ENCODE data around the gene GTF2F1. TPM values are rescaled to one million over a fixed set of nuclear protein-coding genes. Genes with fewer than 3 reads are reported as not detected.
A peak's percentile ranks its signal among the peaks of the same experiment; 100 is the strongest.

Gene GTF2F1
- total and polyA plus RNA-seq, 4 donors: 7.4 to 24.4 (median 16.8) TPM

DNA sequence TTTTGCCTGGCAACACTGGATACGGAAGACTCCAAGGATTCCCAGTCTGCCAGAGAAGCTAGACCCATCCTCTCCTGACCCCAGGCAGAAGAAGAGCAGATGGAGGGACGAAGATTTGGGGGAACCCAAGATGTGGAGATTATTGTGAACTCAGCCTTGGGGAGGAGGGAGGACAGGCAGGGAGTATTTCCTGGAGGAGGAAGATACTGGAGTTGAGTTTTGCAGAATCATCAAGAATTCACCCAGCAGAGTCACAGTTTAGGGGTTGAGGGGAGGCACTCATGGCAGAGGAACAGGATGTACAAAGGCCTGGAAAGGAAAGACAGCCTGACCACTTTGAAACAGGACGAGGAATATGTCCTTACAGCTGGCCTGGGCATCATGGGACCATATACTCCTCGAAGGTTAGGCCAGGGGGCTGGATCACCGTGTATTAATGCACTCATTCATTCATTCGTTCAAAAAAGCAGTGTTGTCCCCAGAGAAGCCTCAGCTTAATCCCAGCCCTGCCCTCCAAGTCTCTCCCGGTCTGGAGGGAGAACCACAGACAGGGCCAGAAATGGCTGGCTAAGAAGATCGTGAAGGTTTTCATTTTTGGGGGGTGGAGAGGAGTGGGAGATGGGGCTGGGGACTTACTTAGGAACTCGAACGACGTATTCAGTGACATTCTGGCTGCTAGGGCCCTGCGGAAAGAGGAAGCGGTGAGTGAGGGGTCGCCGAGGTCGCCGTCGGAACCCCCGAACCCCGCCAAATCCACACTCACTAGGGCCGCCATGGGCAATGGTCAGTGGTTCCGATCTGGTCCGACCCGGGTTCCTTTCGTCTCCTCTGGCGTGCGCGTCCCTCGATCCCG lies 517 bp downstream of the GTF2F1 start:
- H3K27ac ChIP-seq (ENCODE audit: low read depth in 1 of 2, low read length in 2 of 2): peak overlapping the region; percentile 86 to 87
- 7% methylated on average over 30 of the region's 30 CpGs for WGBS
- DNase-seq (ENCODE audit: low spot score): no peak

More for the DNA sequence above, 517 bp downstream of the GTF2F1 start:
- H3K9ac ChIP-seq (ENCODE audit: low read depth in 1 of 2, low read length in 2 of 2): peak overlapping the region; percentile 83 to 94
- no peaks in the 10 kb centered on the region for H3K27me3 ChIP-seq (ENCODE audit: control insufficient read depth in 4 of 4, insufficient read depth in 4 of 4, low read length in 3 of 4)
- no peak for TF ChIP-seq HNF4G (IDR thresholded peaks at IDR 0.05)
- no peak for TF ChIP-seq YY1 (IDR thresholded peaks at IDR 0.05)
- TF ChIP-seq, protein P1, sequence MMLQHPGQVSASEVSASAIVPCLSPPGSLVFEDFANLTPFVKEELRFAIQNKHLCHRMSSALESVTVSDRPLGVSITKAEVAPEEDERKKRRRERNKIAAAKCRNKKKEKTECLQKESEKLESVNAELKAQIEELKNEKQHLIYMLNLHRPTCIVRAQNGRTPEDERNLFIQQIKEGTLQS (IDR thresholded peaks at IDR 0.05): no peak
- TF ChIP-seq HNF4A (conservative IDR thresholded peaks at IDR 0.05): no peak
- TF ChIP-seq FOXA2 (IDR thresholded peaks at IDR 0.05): no peak
- TF ChIP-seq TAF1 (conservative IDR thresholded peaks at IDR 0.05): no peak
- TF ChIP-seq GABPA (IDR thresholded peaks at IDR 0.05 in 1 of 2, conservative IDR thresholded peaks at IDR 0.05 in 1 of 2): no peak
- TF ChIP-seq JUND (IDR thresholded peaks at IDR 0.05): no peak
- no peak for TF ChIP-seq RXRA (IDR thresholded peaks at IDR 0.05)
- no peak for TF ChIP-seq RAD21 (IDR thresholded peaks at IDR 0.05)
- TF ChIP-seq, protein P2, sequence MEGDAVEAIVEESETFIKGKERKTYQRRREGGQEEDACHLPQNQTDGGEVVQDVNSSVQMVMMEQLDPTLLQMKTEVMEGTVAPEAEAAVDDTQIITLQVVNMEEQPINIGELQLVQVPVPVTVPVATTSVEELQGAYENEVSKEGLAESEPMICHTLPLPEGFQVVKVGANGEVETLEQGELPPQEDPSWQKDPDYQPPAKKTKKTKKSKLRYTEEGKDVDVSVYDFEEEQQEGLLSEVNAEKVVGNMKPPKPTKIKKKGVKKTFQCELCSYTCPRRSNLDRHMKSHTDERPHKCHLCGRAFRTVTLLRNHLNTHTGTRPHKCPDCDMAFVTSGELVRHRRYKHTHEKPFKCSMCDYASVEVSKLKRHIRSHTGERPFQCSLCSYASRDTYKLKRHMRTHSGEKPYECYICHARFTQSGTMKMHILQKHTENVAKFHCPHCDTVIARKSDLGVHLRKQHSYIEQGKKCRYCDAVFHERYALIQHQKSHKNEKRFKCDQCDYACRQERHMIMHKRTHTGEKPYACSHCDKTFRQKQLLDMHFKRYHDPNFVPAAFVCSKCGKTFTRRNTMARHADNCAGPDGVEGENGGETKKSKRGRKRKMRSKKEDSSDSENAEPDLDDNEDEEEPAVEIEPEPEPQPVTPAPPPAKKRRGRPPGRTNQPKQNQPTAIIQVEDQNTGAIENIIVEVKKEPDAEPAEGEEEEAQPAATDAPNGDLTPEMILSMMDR (IDR thresholded peaks at IDR 0.05; ENCODE audit: low read depth, low read length, missing input control): no peak
- TF ChIP-seq EGR1 (IDR thresholded peaks at IDR 0.05; ENCODE audit: low read depth in 2 of 2): no peak
- TF ChIP-seq SP1 (IDR thresholded peaks at IDR 0.05): no peak
- no peak for TF ChIP-seq FOXA1 (IDR thresholded peaks at IDR 0.05)
- TF ChIP-seq, protein P3, sequence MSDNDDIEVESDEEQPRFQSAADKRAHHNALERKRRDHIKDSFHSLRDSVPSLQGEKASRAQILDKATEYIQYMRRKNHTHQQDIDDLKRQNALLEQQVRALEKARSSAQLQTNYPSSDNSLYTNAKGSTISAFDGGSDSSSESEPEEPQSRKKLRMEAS (IDR thresholded peaks at IDR 0.05): no peak
- TF ChIP-seq, protein P4, sequence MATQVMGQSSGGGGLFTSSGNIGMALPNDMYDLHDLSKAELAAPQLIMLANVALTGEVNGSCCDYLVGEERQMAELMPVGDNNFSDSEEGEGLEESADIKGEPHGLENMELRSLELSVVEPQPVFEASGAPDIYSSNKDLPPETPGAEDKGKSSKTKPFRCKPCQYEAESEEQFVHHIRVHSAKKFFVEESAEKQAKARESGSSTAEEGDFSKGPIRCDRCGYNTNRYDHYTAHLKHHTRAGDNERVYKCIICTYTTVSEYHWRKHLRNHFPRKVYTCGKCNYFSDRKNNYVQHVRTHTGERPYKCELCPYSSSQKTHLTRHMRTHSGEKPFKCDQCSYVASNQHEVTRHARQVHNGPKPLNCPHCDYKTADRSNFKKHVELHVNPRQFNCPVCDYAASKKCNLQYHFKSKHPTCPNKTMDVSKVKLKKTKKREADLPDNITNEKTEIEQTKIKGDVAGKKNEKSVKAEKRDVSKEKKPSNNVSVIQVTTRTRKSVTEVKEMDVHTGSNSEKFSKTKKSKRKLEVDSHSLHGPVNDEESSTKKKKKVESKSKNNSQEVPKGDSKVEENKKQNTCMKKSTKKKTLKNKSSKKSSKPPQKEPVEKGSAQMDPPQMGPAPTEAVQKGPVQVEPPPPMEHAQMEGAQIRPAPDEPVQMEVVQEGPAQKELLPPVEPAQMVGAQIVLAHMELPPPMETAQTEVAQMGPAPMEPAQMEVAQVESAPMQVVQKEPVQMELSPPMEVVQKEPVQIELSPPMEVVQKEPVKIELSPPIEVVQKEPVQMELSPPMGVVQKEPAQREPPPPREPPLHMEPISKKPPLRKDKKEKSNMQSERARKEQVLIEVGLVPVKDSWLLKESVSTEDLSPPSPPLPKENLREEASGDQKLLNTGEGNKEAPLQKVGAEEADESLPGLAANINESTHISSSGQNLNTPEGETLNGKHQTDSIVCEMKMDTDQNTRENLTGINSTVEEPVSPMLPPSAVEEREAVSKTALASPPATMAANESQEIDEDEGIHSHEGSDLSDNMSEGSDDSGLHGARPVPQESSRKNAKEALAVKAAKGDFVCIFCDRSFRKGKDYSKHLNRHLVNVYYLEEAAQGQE (IDR thresholded peaks at IDR 0.05): no peak
- TF ChIP-seq, protein P5, sequence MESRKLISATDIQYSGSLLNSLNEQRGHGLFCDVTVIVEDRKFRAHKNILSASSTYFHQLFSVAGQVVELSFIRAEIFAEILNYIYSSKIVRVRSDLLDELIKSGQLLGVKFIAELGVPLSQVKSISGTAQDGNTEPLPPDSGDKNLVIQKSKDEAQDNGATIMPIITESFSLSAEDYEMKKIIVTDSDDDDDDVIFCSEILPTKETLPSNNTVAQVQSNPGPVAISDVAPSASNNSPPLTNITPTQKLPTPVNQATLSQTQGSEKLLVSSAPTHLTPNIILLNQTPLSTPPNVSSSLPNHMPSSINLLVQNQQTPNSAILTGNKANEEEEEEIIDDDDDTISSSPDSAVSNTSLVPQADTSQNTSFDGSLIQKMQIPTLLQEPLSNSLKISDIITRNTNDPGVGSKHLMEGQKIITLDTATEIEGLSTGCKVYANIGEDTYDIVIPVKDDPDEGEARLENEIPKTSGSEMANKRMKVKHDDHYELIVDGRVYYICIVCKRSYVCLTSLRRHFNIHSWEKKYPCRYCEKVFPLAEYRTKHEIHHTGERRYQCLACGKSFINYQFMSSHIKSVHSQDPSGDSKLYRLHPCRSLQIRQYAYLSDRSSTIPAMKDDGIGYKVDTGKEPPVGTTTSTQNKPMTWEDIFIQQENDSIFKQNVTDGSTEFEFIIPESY (IDR thresholded peaks at IDR 0.05): no peak
- no peak for TF ChIP-seq NR2F2 (IDR thresholded peaks at IDR 0.05)
- peak overlapping the region; percentile 69 to 97 (median 93) for H3K4me3 ChIP-seq (ENCODE audit: low read depth in 1 of 3, low read length in 3 of 3)
- peaks cover 10 to 26% (median 15%) of the 10 kb centered on the region in 4 donors for H3K36me3 ChIP-seq (ENCODE audit: control insufficient read depth in 4 of 4, insufficient read depth in 3 of 4, low read depth in 1 of 4, low read length in 3 of 4)
- no peaks in the 10 kb centered on the region for H3K9me3 ChIP-seq (ENCODE audit: control insufficient read depth in 4 of 4, low read length in 3 of 4)
- H3K4me1 ChIP-seq (ENCODE audit: control insufficient read depth in 4 of 4, insufficient read depth in 4 of 4, low read length in 3 of 4): peaks cover 5 to 14% (median 11%) of the 10 kb centered on the region in 4 donors

Data from liver (tissue), 9 donors.